CD14-positive monocyte (primary cell): ENCODE measurements around the gene ASRGL1. TPM values are rescaled to one million over a fixed set of nuclear protein-coding genes. Genes with fewer than 3 reads are reported as not detected.
"Not testable (repeated sequence)": the region's sequence is repeated elsewhere in the genome, so short reads cannot be mapped to it uniquely, and the experiment has no call there.

Experiments used
- DNase-seq, 3 donors: peaks; one replicate each; pipeline ENCODE4 v3.0.0-alpha.2; 2011 to 2022
- H2AFZ ChIP-seq: 2 replicates; pipeline ENCODE4 v1.6.0; 2012; ENCODE audit warnings: mild to moderate bottlenecking, low read depth, low read length, inconsistent platforms; ENCODE audit not compliant: insufficient read depth, poor library complexity, severe bottlenecking
- H3K27ac ChIP-seq, 2 donors: 1 replicate in 1 of 2; 2 replicates in 1 of 2; pipeline ENCODE4 v1.5.1; 2012 to 2013; ENCODE audit warnings: low read length in 2 of 2, control low read depth in 1 of 2, inconsistent platforms in 1 of 2, low read depth in 1 of 2, mild to moderate bottlenecking in 1 of 2
- H3K27me3 ChIP-seq, 2 donors: one replicate each; pipeline versions ENCODE4 v1.6.0 to v1.6.1; 2011 to 2013; ENCODE audit warnings: low read length in 2 of 2; ENCODE audit not compliant: control insufficient read depth in 2 of 2, insufficient read depth in 2 of 2
- H3K36me3 ChIP-seq, 2 donors: replicated peaks in 1 of 2; 1 replicate in 1 of 2; 2 replicates in 1 of 2; pipeline versions ENCODE4 v1.5.1 to v1.6.1; 2012 to 2013; ENCODE audit warnings: low read length in 2 of 2, control low read depth in 1 of 2, inconsistent platforms in 1 of 2, mild to moderate bottlenecking in 1 of 2; ENCODE audit not compliant: insufficient read depth in 2 of 2, control insufficient read depth in 1 of 2
- H3K4me1 ChIP-seq, 2 donors: 1 replicate in 1 of 2; 2 replicates in 1 of 2; pipeline versions ENCODE4 v1.5.1 to v1.6.1; 2012 to 2013; ENCODE audit warnings: low read length in 2 of 2, control low read depth in 1 of 2, inconsistent platforms in 1 of 2, mild to moderate bottlenecking in 1 of 2, moderate library complexity in 1 of 2; ENCODE audit not compliant: insufficient read depth in 2 of 2, control insufficient read depth in 1 of 2
- H3K4me2 ChIP-seq: replicated peaks from 2 replicates; pipeline ENCODE3; 2012; ENCODE audit warnings: low read length, moderate library complexity, mild to moderate bottlenecking; ENCODE audit not compliant: poor library complexity, severe bottlenecking; ENCODE audit errors: extremely low read depth
- H3K4me3 ChIP-seq, 3 experiments: fragments of 200-600 bp in 1 of 3; sonication (generic) in 1 of 3; replicated peaks in 1 of 3; 1 replicate in 2 of 3; 2 replicates in 1 of 3; pipeline ENCODE4 v1.5.1; 2011 to 2013; ENCODE audit warnings: low read length in 3 of 3, mild to moderate bottlenecking in 3 of 3, control low read depth in 2 of 3, low read depth in 2 of 3, inconsistent platforms in 1 of 3, moderate library complexity in 1 of 3
- H3K79me2 ChIP-seq: 2 replicates; pipeline ENCODE4 v1.6.0; 2012; ENCODE audit warnings: mild to moderate bottlenecking, control low read depth, inconsistent platforms, low read length, moderate library complexity; ENCODE audit not compliant: insufficient read depth
- H3K9ac ChIP-seq: 2 replicates; pipeline ENCODE4 v1.6.0; 2017; ENCODE audit warnings: low read length, mild to moderate bottlenecking; ENCODE audit not compliant: insufficient read depth, poor library complexity, severe bottlenecking
- H3K9me3 ChIP-seq, 2 donors: replicated peaks in 1 of 2; 1 replicate in 1 of 2; 2 replicates in 1 of 2; pipeline versions ENCODE4 v1.5.1 to v1.6.1; 2012 to 2013; ENCODE audit warnings: low read length in 2 of 2, control low read depth in 1 of 2; ENCODE audit not compliant: control insufficient read depth in 1 of 2, insufficient read depth in 1 of 2
- H4K20me1 ChIP-seq: 2 replicates; pipeline ENCODE4 v1.6.0; 2012; ENCODE audit warnings: mild to moderate bottlenecking, low read length, control low read depth, moderate library complexity; ENCODE audit not compliant: insufficient read depth
- H3K27ac Mint-ChIP-seq, 7 donors: one replicate each; pipeline ENCODE4 v1.8.0; 2020; ENCODE audit warnings: mild to moderate bottlenecking in 7 of 7, mixed read lengths in 7 of 7, moderate library complexity in 6 of 7, inconsistent platforms in 2 of 7
- H3K27me3 Mint-ChIP-seq, 3 donors: one replicate each; pipeline ENCODE4 v1.8.0; 2021 to 2022; ENCODE audit warnings: low read depth in 3 of 3, mild to moderate bottlenecking in 3 of 3, mixed read lengths in 3 of 3, moderate library complexity in 3 of 3, inconsistent platforms in 1 of 3
- H3K36me3 Mint-ChIP-seq, 2 donors: one replicate each; pipeline ENCODE4 v1.8.0; 2020; ENCODE audit warnings: mixed read lengths in 2 of 2, inconsistent platforms in 1 of 2, mild to moderate bottlenecking in 1 of 2
- H3K4me1 Mint-ChIP-seq: one replicate; pipeline ENCODE4 v1.8.0; 2020; ENCODE audit warnings: mild to moderate bottlenecking, mixed read lengths
- H3K4me3 Mint-ChIP-seq, 2 donors: one replicate each; pipeline ENCODE4 v1.8.0; 2020; ENCODE audit warnings: mild to moderate bottlenecking in 2 of 2, mixed read lengths in 2 of 2, moderate library complexity in 1 of 2
- H3K9me3 Mint-ChIP-seq, 7 donors: one replicate each; pipeline ENCODE4 v1.8.0; 2020 to 2022; ENCODE audit warnings: mixed read lengths in 7 of 7, mild to moderate bottlenecking in 6 of 7, moderate library complexity in 6 of 7, inconsistent platforms in 2 of 7
- CTCF ChIP-seq: fragments of 200-600 bp; IDR thresholded peaks from one replicate; pipeline ENCODE4 v1.8.0; 2022; ENCODE audit warnings: antibody characterized with exemption, mild to moderate bottlenecking
- WGBS: methylation state at CpG from one replicate; pipeline ENCODE4 v1.1.5; 2013; ENCODE audit warnings: missing lambda C conversion rate; ENCODE audit not compliant: insufficient coverage; 5-methylcytosine and 5-hydroxymethylcytosine counted together
- intact Hi-C, 2 donors: fragments of 100-400 bp; cut with micrococcal nuclease; formaldehyde crosslinking; loops; one replicate each; pipeline versions ENCODE4 v1.15.0 to v1.15.1; 2023
- polyA plus RNA-seq, 3 donors: library from polyadenylated mRNA; depleted of rRNA in 1 of 3; unstranded in 2 of 3; stranded (reverse) in 1 of 3; fragments of 300-500 nt in 2 of 3; fragments of >200 nt in 1 of 3; fragmentation: Illumina TruSeq in 2 of 3; gene quantifications; 1 replicate in 2 of 3; 2 replicates in 1 of 3; pipeline ENCODE4 v1.2.3, GENCODE V29; 2012 to 2021

Gene ASRGL1
- polyA plus RNA-seq, 3 donors, result 22.3 to 57.8 (median 50.6) TPM

- not testable (repeated sequence) for H3K27ac ChIP-seq, H3K79me2 ChIP-seq, H3K9ac ChIP-seq, H3K9me3 Mint-ChIP-seq, H4K20me1 ChIP-seq, H3K4me1 ChIP-seq, H3K27me3 ChIP-seq, H3K4me1 Mint-ChIP-seq, H3K9me3 ChIP-seq, H3K4me3 ChIP-seq, H2AFZ ChIP-seq, H3K4me2 ChIP-seq, H3K4me3 Mint-ChIP-seq, H3K27me3 Mint-ChIP-seq
- Mint-ChIP-seq H3K36me3 (peaks cover 5 to 22% of the 10 kb centered on the region in 2 donors), H3K27ac (peak overlapping the region in 1 of 7 donors; percentile 40)
- DNase-seq, result peak; percentile 21 to 64 (median 46)
- 0% methylated on average over 4 of the region's 9 CpGs for WGBS
- H3K36me3 ChIP-seq, result peaks cover 2 to 10% of the 10 kb centered on the region in 2 donors
- intact Hi-C loops, result loop anchor here in 1 of 2 donors (2.0 kb wide), 1 partner anchor 40 kb away; no protein-coding TSS in a partner anchor
- peak; percentile 77 for TF ChIP-seq CTCF
Measured at GRCh38 chr11:62378459-62379063, 41.3 kb downstream of the ASRGL1 start.

GRCh38 chr11:62379586-62379985 is 42.3 kb downstream of the ASRGL1 start:
- DNase-seq, H3K27ac Mint-ChIP-seq, H3K9ac ChIP-seq, H3K4me3 ChIP-seq, H4K20me1 ChIP-seq, H3K79me2 ChIP-seq, H3K27me3 ChIP-seq, H3K36me3 ChIP-seq, H3K4me3 Mint-ChIP-seq, H3K4me1 Mint-ChIP-seq, H3K4me2 ChIP-seq, H3K27ac ChIP-seq, H3K9me3 Mint-ChIP-seq, H3K9me3 ChIP-seq, H2AFZ ChIP-seq, H3K4me1 ChIP-seq, H3K27me3 Mint-ChIP-seq: not testable (repeated sequence)
- intact Hi-C loops, result loop anchor here in 1 of 2 donors (2.0 kb wide), 1 partner anchor 41 kb away; no protein-coding TSS in a partner anchor
- WGBS, result no CpG with 5 or more reads among the region's 2 CpGs
- peaks cover 5 to 24% of the 10 kb centered on the region in 2 donors for H3K36me3 Mint-ChIP-seq
